Lower leg skin (tissue), 4 donors: ENCODE data around the gene WIPF3. TPM values are rescaled to one million over a fixed set of nuclear protein-coding genes. Genes with fewer than 3 reads are reported as not detected.

ENCODE experiments used
- DNase-seq, 2 donors: peaks; one replicate each; pipeline ENCODE4 v3.0.0-alpha.2; 2019; ENCODE audit warnings: low spot score in 2 of 2
- H3K4me3 ChIP-seq: fragments of 200-600 bp; sonication (generic); 2 replicates; pipeline ENCODE4 v1.5.1; 2017; ENCODE audit warnings: mild to moderate bottlenecking, low read depth; ENCODE audit not compliant: poor library complexity, severe bottlenecking
- CTCF ChIP-seq, 3 donors: fragments of 450-650 bp; IDR thresholded peaks; one replicate each; pipeline ENCODE4 v1.5.1; 2016; ENCODE audit warnings: antibody characterized with exemption in 3 of 3, mild to moderate bottlenecking in 3 of 3, moderate library complexity in 2 of 3
- POLR2A ChIP-seq, 2 donors: fragments of 450-650 bp; IDR thresholded peaks; one replicate each; pipeline ENCODE4 v1.6.1; 2016 to 2017; ENCODE audit warnings: antibody characterized with exemption in 2 of 2, mild to moderate bottlenecking in 1 of 2, moderate library complexity in 1 of 2
- WGBS, 2 donors: methylation state at CpG; one replicate each; pipeline ENCODE4 v1.1.5; 2018; 5-methylcytosine and 5-hydroxymethylcytosine counted together
- intact Hi-C: fragments of 100-400 bp; cut with DNase I; formaldehyde crosslinking; loops from one replicate; pipeline ENCODE4 v1.15.0; 2023; ENCODE audit warnings: low total_unique reads
- total RNA-seq, 4 donors: library from RNA; depleted of rRNA; stranded (reverse); fragments of >200 nt; gene quantifications; one replicate each; pipeline ENCODE4 v1.1.0, GENCODE V29; 2016

Gene WIPF3
- total RNA-seq, 4 donors from 2014 or later: 0.23 to 1.2 (median 0.82) TPM

GRCh38 chr7:29771081-29771816, 35.1 kb upstream of the WIPF3 start:
- TF ChIP-seq CTCF (IDR thresholded peaks at IDR 0.05): no peak
- no peak for TF ChIP-seq POLR2A (IDR thresholded peaks at IDR 0.05)
- no peak overlapping the region for H3K4me3 ChIP-seq
- 63 to 75% methylated on average over 4 of the region's 4 CpGs for WGBS, 2 donors
- no peak for DNase-seq
- intact Hi-C loops: no loop called here

- WGBS, 2 donors: 88 to 93% methylated on average over 2 of the region's 2 CpGs
- no peak for TF ChIP-seq CTCF (IDR thresholded peaks at IDR 0.05)
- no peak for TF ChIP-seq POLR2A (IDR thresholded peaks at IDR 0.05)
- H3K4me3 ChIP-seq: no peak overlapping the region
- no peak for DNase-seq
- intact Hi-C loops: no loop called here
Measured at GRCh38 chr7:29779017-29779416, 27.3 kb upstream of the WIPF3 start.

GRCh38 chr7:29780346-29780745, 26.0 kb upstream of the WIPF3 start:
- intact Hi-C loops: no loop called here
- TF ChIP-seq POLR2A (IDR thresholded peaks at IDR 0.05) (no peak), CTCF (IDR thresholded peaks at IDR 0.05) (no peak)
- 82 to 86% methylated on average over 2 of the region's 2 CpGs for WGBS, 2 donors
- H3K4me3 ChIP-seq: no peak overlapping the region
- no peak for DNase-seq

- TF ChIP-seq POLR2A (IDR thresholded peaks at IDR 0.05): no peak
- no peak for TF ChIP-seq CTCF (IDR thresholded peaks at IDR 0.05)
- WGBS, 2 donors: 50 to 82% methylated on average over 2 of the region's 2 CpGs
- intact Hi-C loops: no loop called here
- H3K4me3 ChIP-seq: no peak overlapping the region
- no peak for DNase-seq
Measured at GRCh38 chr7:29783671-29784070, 22.6 kb upstream of the WIPF3 start.

GRCh38 chr7:29793507-29793906, 12.8 kb upstream of the WIPF3 start:
- WGBS, 2 donors: 40 to 66% methylated on average over 2 of the region's 2 CpGs
- no peak for DNase-seq
- no peak overlapping the region for H3K4me3 ChIP-seq
- intact Hi-C loops: no loop called here
- TF ChIP-seq POLR2A (IDR thresholded peaks at IDR 0.05) (no peak), CTCF (IDR thresholded peaks at IDR 0.05) (no peak)
